SK-MEL-5 (cell line): Measurements from ENCODE around the gene PDZD8. TPM values are rescaled to one million over a fixed set of nuclear protein-coding genes. Genes with fewer than 3 reads are reported as not detected.
"Not testable (repeated sequence)": the region's sequence is repeated elsewhere in the genome, so short reads cannot be mapped to it uniquely, and the experiment has no call there.

Source experiments
- DNase-seq: peaks from one replicate; pipeline ENCODE4 v3.0.0-alpha.2; 2016; ENCODE audit warnings: low read depth, low spot score
- in situ Hi-C: cut with HindIII; loops from 2 replicates; pipeline ENCODE4 v1.10.0; 2016; ENCODE audit warnings: low sequenced_read_pairs, high pct_unique_total_duplicates, low pct_unique_long_range_greater_than_20kb
- total RNA-seq: library from RNA; depleted of rRNA; stranded (reverse); fragments of >200 nt; shearing (Covaris generic); gene quantifications from 2 replicates; pipeline ENCODE4 v1.2.3, GENCODE V29; 2014

PDZD8 gene
- total RNA-seq, 1 experiment from 2014 or later: 8.5 TPM

GRCh38 chr10:117250411-117250810, 124.8 kb downstream of the PDZD8 start:
- in situ Hi-C loops: no loop called here
- DNase-seq: no peak

- DNase-seq: no peak
- in situ Hi-C loops: no loop called here
Measured at GRCh38 chr10:117249493-117250093, 125.6 kb downstream of the PDZD8 start.

GRCh38 chr10:117248750-117249465, 126.3 kb downstream of the PDZD8 start:
- in situ Hi-C loops: no loop called here
- DNase-seq: no peak

- in situ Hi-C loops: no loop called here
- no peak for DNase-seq
Measured at GRCh38 chr10:117246997-117247671, 128.1 kb downstream of the PDZD8 start.

GRCh38 chr10:117242463-117242832, 132.8 kb downstream of the PDZD8 start:
- in situ Hi-C loops: no loop called here
- DNase-seq: no peak

- in situ Hi-C loops: no loop called here
- no peak for DNase-seq
Measured at GRCh38 chr10:117241541-117242462, 133.4 kb downstream of the PDZD8 start.

- no peak for DNase-seq
- in situ Hi-C loops: no loop called here
Measured at GRCh38 chr10:117240621-117241529, 134.4 kb downstream of the PDZD8 start, which contains the start of gene SLC18A2. SLC18A2 (plus strand) TSS chr10:117241114; CDS start chr10:117241694, 580 bp downstream.

GRCh38 chr10:117239721-117240620, 135.3 kb downstream of the PDZD8 start:
- in situ Hi-C loops: no loop called here
- no peak for DNase-seq

GRCh38 chr10:117239051-117239450, 136.2 kb downstream of the PDZD8 start:
- no peak for DNase-seq
- in situ Hi-C loops: no loop called here

- no peak for DNase-seq
- in situ Hi-C loops: no loop called here
Measured at GRCh38 chr10:117237401-117237991, 137.7 kb downstream of the PDZD8 start.

- DNase-seq, in situ Hi-C loops: not testable (repeated sequence)
Measured at GRCh38 chr10:117230107-117230506, 145.1 kb downstream of the PDZD8 start.

- in situ Hi-C loops: no loop called here
- no peak for DNase-seq
Measured at GRCh38 chr10:117228210-117228609, 147.0 kb downstream of the PDZD8 start.
